ENCODE data around the gene HAL.

DNA sequence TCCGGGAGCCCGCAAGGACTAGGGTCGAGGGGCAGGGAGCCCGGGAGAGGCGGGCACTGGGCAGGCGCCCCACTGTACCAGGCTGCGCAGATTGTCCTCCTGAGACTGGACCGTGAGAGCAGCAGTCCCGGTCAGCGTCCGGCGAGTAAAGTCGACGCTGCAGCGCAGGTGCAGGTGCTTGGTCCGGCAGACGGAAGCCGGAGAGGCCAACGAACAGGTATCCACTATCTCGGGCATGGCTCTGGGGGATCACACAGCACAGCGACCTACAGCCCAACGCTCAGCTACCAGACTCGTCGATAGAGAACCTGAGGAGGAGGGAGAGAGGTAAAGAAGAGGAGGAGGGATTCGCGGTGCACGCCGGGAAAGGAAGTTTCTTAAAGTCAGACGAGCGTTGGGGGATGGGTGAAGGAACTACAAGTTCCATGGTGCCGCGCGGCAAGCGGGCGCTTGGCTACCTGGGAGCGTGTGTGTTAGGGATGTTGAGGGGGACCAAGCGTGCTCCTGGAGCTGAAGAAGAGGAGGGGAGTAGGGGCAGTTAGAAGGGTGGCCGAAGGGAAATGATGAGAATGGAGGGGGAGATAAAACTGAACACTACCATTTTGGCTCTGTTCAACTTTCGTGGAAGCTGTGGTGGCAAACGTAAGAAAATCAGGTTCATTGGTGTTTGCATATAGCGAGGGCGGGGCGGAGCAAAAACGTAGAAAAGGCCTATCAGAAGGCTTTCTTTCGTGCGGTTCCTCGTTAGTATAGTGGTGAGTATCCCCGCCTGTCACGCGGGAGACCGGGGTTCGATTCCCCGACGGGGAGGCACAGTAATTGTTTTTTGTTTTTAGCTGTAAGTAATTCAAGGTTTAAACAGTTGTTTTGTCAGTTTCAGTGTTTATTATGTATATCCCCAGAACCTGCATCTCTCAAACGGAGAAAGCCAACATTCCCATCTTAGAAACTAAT, 39.4 kb upstream of the HAL start, which contains the start of gene LTA4H:
- TF ChIP-seq, protein P1, sequence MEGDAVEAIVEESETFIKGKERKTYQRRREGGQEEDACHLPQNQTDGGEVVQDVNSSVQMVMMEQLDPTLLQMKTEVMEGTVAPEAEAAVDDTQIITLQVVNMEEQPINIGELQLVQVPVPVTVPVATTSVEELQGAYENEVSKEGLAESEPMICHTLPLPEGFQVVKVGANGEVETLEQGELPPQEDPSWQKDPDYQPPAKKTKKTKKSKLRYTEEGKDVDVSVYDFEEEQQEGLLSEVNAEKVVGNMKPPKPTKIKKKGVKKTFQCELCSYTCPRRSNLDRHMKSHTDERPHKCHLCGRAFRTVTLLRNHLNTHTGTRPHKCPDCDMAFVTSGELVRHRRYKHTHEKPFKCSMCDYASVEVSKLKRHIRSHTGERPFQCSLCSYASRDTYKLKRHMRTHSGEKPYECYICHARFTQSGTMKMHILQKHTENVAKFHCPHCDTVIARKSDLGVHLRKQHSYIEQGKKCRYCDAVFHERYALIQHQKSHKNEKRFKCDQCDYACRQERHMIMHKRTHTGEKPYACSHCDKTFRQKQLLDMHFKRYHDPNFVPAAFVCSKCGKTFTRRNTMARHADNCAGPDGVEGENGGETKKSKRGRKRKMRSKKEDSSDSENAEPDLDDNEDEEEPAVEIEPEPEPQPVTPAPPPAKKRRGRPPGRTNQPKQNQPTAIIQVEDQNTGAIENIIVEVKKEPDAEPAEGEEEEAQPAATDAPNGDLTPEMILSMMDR (IDR thresholded peaks at IDR 0.05) = no peak
- peak; percentile 52 to 97 for TF ChIP-seq POLR2A (IDR thresholded peaks at IDR 0.05)
